GM11168 (cell line): ENCODE data around the gene TTC23.

ENCODE experiments used
- in situ Hi-C: fragments of 300-500 bp; cut with MboI; formaldehyde crosslinking; loops from one replicate; pipeline ENCODE4 v1.12.0; 2022; ENCODE audit warnings: low sequenced_read_pairs; ENCODE audit not compliant: unreplicated experiment

Gene TTC23

GRCh38 chr15:99143655-99144610 lies 105.4 kb downstream of the TTC23 start:
- in situ Hi-C loops = no loop called here

DNA sequence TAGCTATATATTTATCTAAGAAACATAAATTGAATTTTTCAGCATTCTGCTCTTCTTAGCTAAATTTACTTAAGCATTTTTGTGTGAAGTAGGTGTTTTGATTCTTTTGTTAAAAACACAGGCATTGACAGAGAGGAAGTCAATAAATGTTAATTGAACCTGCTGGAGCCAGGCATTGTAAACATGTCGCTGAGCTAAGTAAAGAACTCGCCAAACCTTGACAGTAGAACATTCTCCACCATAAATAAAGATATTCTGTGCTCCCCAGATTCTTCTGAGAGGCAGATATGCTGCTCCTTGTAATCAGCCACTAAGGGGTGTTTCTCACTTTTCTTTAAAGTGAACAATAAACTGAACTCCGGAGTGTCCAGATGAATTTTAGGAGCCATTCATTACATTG lies 106.1 kb downstream of the TTC23 start:
- in situ Hi-C loops = no loop called here

GRCh38 chr15:99142562-99142961 lies 106.8 kb downstream of the TTC23 start:
- in situ Hi-C loops = no loop called here

DNA sequence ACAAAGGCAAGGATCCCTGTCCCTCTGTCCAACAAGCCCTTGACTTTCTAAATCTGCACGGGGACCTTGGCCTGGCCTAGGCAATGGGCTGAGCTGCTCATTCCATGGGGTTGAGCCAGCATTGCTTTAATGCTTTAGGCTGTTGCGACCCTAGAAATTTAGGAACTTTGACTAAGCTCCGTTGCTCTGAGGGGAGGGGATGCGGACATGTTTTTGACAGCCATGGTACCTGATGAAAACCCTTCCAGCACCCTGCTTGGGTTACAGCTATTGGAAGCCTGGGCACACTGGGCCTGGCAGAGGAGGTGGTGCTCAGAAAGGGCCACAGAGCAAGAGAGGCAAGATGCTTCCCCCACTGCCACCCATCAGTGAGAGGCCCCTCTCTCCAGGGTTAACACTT lies 107.4 kb downstream of the TTC23 start:
- in situ Hi-C loops = no loop called here

- in situ Hi-C loops = no loop called here
Observed at GRCh38 chr15:99140590-99140989, 108.8 kb downstream of the TTC23 start.

- in situ Hi-C loops = no loop called here
Observed at GRCh38 chr15:99139276-99139675, 110.1 kb downstream of the TTC23 start.

DNA sequence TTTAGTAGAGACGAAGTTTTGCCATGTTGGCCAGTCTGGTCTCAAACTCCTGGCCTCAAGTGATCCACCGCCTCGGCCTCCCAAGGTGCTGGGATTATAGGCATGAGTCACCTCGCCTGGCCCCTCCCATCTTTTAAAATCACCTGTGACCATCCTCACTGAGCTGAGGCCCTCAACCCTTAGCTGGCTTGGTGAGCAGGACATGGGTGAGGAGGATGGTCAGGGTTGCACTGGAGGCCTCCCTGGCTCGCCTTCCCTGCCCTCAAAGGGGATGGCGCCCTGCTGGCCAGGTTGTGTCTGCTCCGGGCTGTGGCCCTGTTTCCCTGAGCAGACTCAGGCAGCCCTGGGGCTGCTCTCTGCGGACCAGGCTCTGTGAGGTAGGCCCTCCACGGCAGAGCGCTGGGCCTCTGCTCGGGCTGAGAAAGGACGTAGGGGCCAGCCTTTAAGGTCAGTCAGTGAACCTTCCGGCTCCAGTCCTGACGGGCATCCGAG lies 110.8 kb downstream of the TTC23 start:
- in situ Hi-C loops = no loop called here

- in situ Hi-C loops = no loop called here
Observed at GRCh38 chr15:99137877-99138276, 111.5 kb downstream of the TTC23 start.

DNA sequence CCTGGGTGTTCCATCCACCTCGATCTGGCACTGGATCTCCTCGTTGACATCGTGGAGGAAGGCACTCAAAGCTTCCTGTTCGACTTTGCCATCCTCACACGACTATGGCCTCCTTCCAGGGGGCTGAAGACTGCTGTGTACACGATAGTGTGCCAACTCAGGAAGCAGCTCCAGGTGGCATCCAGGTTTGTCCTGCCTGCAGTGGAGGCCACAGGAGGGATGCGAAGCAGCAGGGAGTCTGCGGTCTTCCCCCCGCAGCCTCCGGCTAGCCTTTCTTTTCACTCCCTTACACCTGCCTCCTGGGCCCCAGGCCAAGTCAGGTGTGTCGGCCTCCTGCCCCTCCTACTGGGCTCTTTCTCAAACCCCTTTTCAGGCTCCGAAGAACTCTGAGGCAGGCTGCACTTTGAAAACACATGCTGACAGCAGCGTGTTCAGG lies 112.3 kb downstream of the TTC23 start:
- in situ Hi-C loops = no loop called here

DNA sequence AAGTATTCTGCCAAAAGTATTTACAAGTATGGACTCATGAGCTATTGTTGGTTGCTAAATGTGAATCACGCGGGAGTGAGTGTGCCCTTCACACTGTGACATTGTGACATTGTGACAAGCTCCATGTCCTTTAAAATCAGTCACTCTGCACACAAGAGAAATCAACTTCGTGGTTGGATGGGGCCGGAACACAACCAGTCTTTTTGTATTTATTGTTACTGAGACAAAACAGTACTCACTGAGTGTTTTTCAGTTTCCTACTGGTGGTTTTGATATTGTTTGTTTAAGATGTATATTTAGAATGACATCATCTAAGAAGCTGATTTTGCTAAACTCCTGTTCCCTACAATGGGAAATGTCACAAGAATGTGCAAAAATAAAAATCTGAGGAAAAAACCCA lies 114.2 kb downstream of the TTC23 start:
- in situ Hi-C loops = no loop called here

DNA sequence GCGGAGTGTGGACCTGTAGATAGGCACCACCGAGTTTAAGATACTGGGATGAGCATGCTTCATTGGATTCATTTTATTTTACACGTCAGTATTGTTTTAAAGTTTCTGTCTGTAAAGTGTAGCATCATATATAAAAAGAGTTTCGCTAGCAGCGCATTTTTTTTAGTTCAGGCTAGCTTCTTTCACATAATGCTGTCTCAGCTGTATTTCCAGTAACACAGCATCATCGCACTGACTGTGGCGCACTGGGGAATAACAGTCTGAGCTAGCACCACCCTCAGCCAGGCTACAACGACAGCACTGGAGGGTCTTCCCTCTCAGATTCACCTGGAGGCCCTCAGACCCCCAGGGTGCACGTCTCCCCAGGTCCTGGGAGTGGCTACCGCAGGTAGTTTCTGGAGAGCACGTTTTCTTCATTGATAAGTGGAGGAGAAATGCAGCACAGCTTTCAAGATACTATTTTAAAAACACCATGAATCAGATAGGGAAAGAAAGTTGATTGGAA lies 115.0 kb downstream of the TTC23 start:
- in situ Hi-C loops = no loop called here

GRCh38 chr15:99132634-99133287 lies 116.6 kb downstream of the TTC23 start:
- in situ Hi-C loops = no loop called here

DNA sequence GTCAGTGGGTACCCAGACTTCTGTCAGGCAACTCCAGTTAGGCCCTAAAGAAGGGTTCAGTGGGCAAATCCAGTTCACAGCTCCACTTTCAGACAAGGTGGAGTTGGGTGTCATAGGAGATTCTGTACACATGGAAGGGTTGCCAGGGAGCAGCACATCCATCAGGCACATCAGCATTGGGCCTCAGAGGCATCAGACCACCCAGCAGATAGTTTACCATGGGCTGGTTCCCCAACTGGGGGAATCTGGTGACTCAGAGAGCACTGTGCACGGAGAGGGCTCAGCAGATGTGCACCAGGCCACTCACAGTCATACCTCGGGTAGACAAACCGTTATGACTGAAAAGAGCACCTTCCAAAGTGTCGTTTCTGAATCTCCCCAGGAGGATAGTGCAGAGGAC lies 117.3 kb downstream of the TTC23 start:
- in situ Hi-C loops = no loop called here

DNA sequence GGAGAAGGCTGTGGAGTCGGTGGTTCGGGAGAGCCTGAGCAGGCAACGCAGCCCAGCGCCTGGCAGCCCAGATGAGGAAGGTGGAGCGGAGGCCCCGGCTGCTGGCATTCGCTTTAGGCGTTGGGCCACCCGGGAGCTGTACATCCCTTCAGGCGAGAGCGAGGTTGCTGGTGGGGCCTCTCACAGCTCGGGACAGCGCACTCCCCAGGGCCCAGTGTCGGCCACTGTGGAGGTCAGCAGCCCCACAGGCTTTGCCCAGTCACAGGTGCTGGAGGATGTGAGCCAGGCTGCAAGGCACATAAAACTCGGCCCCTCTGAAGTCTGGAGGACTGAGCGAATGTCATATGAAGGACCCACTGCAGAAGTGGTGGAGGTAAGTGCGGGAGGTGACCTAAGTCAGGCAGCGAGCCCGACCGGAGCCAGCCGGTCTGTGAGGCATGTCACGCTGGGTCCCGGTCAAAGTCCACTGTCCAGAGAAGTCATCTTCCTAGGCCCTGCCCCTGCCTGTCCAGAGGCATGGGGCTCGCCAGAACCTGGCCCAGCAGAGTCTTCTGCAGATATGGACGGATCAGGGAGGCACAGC lies 117.8 kb downstream of the TTC23 start:
- in situ Hi-C loops = no loop called here

- in situ Hi-C loops = no loop called here
Observed at GRCh38 chr15:99130765-99131440, 118.5 kb downstream of the TTC23 start.

- in situ Hi-C loops = no loop called here
Observed at GRCh38 chr15:99130314-99130713, 119.1 kb downstream of the TTC23 start.

GRCh38 chr15:99129644-99130043 lies 119.7 kb downstream of the TTC23 start:
- in situ Hi-C loops = no loop called here

DNA sequence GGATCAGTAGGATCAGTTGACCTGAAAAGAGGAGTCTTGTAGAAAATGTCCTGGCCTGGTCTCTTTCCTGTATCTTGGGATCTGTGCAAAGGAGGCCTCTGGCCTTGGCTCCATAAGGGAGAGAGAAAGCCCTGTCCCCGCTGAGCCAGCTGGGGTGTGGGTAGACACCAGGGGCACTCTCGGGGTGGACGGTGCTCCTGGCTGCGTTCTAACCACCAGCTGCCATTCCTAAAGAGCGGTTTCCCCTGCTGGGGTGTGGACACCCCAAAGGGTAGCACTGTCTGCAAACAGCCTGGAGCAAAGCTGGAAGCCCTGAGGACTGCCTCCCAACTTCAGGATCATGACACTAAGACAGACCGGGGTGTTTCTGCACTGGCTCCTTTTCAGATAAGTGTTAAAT lies 121.0 kb downstream of the TTC23 start:
- in situ Hi-C loops = no loop called here

DNA sequence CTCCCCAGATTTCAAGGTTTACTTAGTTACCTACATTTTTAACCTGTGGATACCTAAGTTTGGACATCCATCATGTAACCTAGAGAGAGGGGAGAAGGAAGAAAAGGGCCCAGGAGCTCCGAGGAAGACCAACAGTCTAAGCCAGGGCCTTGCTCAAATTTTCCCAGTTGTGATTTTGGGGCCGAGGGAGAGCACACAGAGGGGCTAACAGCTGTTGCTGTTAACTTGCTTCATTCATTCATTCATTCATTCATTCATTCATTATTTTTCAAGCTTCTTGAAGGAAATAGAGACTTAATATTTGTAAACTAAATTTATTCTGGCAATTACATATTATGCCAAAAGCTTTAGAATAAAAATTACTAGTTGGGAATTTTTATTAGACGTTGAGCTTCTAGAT lies 121.6 kb downstream of the TTC23 start:
- in situ Hi-C loops = no loop called here

DNA sequence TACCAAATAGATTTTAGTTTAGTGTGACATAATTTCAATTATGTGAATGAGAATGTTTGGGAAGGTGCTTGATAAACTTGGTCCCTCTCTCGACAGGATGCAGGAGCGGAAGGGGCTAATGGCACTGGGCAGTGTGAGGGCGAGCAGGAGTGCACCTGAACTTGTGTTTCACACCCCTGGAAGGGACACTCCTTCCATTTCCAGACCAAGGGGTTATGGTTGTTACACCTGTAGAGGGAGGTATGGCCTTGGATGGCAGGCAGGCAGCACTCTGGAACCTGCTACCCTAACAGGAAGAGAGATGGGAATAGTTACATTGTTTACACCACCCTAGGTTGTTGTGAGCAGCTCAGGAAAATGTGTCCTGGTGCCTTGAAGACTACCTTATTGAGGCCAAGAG lies 122.5 kb downstream of the TTC23 start:
- in situ Hi-C loops = no loop called here
